GM15510 (cell line): ENCODE data around the gene DCDC2.

Source experiments
- POLR2A ChIP-seq: IDR thresholded peaks from 3 replicates; pipeline ENCODE4 v1.6.1; 2011; ENCODE audit warnings: borderline replicate concordance; ENCODE audit not compliant: insufficient read length; ENCODE audit errors: extremely low read depth

Gene DCDC2

GRCh38 chr6:24357336-24358218 lies at the start of gene DCDC2:
Gene DCDC2 (minus strand): TSS chr6:24358059. CDS start chr6:24357750, 309 bp downstream.
- no peak for TF ChIP-seq POLR2A

GRCh38 chr6:24405262-24405661 lies 47.4 kb upstream of the DCDC2 start:
- no peak for TF ChIP-seq POLR2A

GRCh38 chr6:24403501-24403824 lies 45.6 kb upstream of the DCDC2 start:
- no peak for TF ChIP-seq POLR2A

GRCh38 chr6:24402697-24403500 lies 45.0 kb upstream of the DCDC2 start, which contains the start of gene MRS2:
Gene MRS2 (plus strand): TSS chr6:24402936. CDS start chr6:24403047, 111 bp downstream.
- peak; percentile 94 for TF ChIP-seq POLR2A

- TF ChIP-seq POLR2A = no peak
These were observed 43.6 kb upstream of the DCDC2 start for GRCh38 chr6:24401458-24401857.

- TF ChIP-seq POLR2A = no peak
These were observed 39.8 kb upstream of the DCDC2 start for GRCh38 chr6:24397631-24398030.

- no peak for TF ChIP-seq POLR2A
These were observed 39.0 kb upstream of the DCDC2 start for GRCh38 chr6:24396824-24397223.

- TF ChIP-seq POLR2A = no peak
These were observed 37.0 kb upstream of the DCDC2 start for GRCh38 chr6:24394780-24395437.

- TF ChIP-seq POLR2A = no peak
These were observed 36.4 kb upstream of the DCDC2 start for GRCh38 chr6:24394061-24394779.

GRCh38 chr6:24391756-24392405 lies 34.0 kb upstream of the DCDC2 start:
- no peak for TF ChIP-seq POLR2A

- no peak for TF ChIP-seq POLR2A
These were observed 33.3 kb upstream of the DCDC2 start for GRCh38 chr6:24391208-24391607.

- no peak for TF ChIP-seq POLR2A
These were observed 30.0 kb upstream of the DCDC2 start for GRCh38 chr6:24387818-24388217.

GRCh38 chr6:24385536-24386269 lies 27.8 kb upstream of the DCDC2 start:
- TF ChIP-seq POLR2A = no peak
